Astrocyte of the spinal cord (primary cell): ENCODE results near the gene ADAP1.
"Not testable (repeated sequence)": the region's sequence is repeated elsewhere in the genome, so short reads cannot be mapped to it uniquely, and the experiment has no call there.

ENCODE experiments used
- DNase-seq: peaks from one replicate; pipeline ENCODE4 v3.0.0; 2011; ENCODE audit warnings: low read depth, low spot score
- H3K4me3 ChIP-seq: 2 replicates; pipeline ENCODE4 v1.5.1; 2011; ENCODE audit warnings: low read depth, mild to moderate bottlenecking, low read length, moderate library complexity
- in situ Hi-C: cut with HindIII; loops from 2 replicates; pipeline ENCODE4 v1.10.0; 2017; ENCODE audit warnings: low sequenced_read_pairs
- TF ChIP-seq, protein P1 (sequence below): IDR thresholded peaks from 2 replicates; pipeline ENCODE4 v1.5.1; 2012; ENCODE audit warnings: low read depth, mild to moderate bottlenecking, low read length, inconsistent platforms

Gene ADAP1

DNA sequence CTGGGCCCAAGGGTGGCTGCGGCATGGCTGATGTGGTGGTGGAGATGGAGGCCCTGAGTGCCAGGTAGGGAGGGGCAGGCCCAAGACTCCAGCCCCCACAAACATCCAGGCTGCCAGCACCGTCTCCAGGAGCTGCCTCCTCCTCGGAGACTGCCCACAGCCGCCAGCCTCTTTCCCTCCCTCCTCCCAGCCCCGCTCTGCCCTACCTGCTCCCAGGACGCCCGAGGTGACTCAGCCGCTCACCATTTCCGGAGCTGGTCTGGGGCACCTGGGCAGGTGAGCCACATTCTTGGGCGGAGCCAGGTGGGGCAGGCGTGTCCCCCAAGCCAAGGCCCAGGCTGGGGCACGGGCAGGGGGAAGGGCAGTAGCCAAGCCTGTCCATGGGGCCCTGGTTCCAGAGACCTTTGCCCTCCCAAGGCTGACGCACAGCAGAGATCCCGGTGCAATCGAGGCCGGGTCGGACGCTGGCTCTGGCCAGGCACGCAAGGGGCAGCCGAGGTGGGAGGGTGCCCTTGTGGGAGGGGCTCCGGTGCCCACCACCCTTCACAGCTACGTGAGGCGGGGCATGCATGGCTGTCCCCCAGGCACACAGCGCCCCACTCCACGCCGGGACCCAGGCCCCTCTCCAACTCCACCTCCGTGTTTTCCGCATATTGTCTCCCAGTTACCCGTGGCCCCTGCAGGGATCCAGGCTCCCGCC lies 8.8 kb downstream of the ADAP1 start:
- DNase-seq, result no peak
- TF ChIP-seq, protein P1, sequence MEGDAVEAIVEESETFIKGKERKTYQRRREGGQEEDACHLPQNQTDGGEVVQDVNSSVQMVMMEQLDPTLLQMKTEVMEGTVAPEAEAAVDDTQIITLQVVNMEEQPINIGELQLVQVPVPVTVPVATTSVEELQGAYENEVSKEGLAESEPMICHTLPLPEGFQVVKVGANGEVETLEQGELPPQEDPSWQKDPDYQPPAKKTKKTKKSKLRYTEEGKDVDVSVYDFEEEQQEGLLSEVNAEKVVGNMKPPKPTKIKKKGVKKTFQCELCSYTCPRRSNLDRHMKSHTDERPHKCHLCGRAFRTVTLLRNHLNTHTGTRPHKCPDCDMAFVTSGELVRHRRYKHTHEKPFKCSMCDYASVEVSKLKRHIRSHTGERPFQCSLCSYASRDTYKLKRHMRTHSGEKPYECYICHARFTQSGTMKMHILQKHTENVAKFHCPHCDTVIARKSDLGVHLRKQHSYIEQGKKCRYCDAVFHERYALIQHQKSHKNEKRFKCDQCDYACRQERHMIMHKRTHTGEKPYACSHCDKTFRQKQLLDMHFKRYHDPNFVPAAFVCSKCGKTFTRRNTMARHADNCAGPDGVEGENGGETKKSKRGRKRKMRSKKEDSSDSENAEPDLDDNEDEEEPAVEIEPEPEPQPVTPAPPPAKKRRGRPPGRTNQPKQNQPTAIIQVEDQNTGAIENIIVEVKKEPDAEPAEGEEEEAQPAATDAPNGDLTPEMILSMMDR, result no peak
- in situ Hi-C loops, result no loop called here
- H3K4me3 ChIP-seq, result no peak overlapping the region

DNA sequence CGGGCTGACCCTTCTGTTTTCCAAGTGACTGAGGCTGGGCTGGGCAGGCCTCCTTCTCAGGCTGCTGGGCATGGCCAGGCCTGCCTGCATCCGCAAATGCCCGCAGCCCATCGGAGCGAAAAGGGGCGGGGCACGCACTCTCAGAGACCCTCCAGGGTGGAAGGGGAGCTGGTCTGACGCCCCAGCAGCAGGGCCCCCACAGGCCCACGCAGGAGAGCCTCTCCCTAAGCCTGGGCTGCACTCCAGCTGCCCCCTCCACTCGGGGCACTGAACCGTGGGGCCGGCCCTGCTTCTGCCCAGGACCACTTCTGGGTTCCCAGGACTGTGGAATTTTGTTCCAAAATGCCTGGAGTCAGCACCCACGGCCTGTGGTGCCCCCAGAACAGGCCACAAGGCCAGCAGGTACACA lies 9.3 kb downstream of the ADAP1 start:
- no peak for DNase-seq
- H3K4me3 ChIP-seq, result no peak overlapping the region
- in situ Hi-C loops, result no loop called here

DNA sequence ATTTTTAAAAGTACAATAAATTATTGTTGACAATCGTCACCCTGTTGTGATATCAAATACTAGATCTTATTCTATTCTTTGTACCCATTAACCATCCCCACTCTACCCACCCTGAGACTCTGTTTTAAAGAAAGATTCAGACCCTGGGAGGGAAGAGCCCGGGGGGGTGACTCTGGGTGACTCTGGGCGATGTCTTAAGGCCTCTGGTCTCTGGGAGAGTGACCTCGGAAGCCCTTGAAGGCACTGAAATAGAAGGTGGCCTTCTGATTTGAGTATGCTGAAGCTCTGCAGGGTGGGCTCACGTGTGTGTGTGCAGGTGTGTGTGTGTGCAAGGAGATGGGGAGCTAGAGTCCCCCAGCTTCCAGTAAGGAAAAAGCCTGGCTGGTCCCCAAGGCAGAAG lies 9.7 kb downstream of the ADAP1 start:
- TF ChIP-seq, protein P1, result no peak
- no peak overlapping the region for H3K4me3 ChIP-seq
- in situ Hi-C loops, result no loop called here
- DNase-seq, result no peak

More for the DNA sequence above, 9.3 kb downstream of the ADAP1 start:
- TF ChIP-seq, protein P1, result no peak

DNA sequence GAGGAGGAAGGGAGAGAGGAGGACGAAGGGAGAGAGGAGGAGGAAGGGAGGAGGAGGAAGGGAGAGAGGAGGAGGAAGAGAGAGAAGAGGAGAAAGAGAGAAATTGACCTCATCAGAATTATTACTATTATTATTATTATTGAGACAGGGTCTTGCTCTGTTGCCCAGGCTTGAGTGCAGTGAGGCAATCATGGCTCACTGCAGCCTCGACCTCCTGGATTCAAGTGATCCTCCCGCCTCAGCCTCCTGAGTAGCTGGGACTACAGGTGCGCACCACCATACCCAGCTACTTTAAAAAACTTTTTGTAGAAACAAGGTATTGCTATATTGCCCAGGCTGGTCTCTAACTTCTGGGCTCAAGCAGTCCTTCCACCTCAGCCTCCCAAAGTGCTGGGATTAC lies 10.7 kb downstream of the ADAP1 start:
- in situ Hi-C loops, H3K4me3 ChIP-seq, DNase-seq: not testable (repeated sequence)

DNA sequence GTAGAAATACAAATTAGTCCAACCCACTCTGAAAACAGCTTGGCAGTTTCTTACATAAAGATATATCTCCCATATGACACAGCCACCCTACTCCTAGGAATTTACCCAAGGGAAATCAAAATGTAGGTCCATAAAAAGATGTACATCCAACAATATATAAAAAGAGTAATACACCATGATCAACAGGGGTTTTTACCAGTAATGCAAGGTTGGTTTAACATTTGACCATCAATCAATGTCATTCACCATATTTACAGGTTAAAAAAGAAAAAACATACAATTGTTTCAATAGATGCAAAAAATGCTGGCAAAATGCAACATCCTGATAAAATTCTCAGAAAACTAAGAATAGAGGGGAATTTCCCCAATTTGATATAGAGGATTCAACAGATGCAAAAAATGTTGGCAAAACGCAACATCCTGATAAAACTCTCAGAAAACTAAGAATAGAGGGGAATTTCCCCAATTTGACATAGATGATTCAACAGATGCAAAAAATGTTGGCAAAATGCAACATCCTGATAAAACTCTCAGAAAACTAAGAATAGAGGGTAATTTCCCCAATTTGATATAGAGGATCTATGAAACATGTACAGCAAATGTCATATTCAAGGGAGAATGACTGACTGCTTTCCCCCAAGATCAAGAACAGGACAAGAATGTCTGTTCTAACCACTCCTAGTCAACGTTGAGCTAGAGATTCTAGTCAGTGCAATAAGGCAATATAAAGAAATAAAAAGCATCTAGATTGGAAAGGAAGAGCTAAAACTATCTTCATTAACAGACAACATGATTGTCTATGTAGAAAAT lies 13.7 kb downstream of the ADAP1 start:
- TF ChIP-seq, protein P1, result no peak
- H3K4me3 ChIP-seq, result no peak overlapping the region
- in situ Hi-C loops, result no loop called here
- DNase-seq, result no peak

DNA sequence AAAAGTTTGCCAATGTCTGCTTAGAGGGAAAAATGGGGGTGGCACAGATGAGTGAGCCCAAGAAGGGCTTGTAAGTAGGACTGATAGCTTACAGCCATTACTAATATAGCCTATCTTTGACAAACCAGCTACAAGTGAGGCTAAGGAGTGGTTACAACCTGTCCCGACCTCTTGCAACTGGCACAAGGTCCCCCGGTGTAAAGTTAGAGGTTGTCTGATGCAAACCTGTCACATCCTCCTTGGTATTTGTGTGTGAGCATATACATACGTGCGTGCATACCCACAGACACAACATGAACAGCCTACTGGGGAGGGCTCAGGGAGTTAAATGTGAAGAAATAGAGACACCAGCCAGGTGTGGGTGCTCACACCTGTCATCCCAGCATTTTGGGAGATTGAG lies 14.6 kb downstream of the ADAP1 start:
- no peak for DNase-seq
- TF ChIP-seq, protein P1, result no peak
- H3K4me3 ChIP-seq, result no peak overlapping the region
- in situ Hi-C loops, result no loop called here
